HEK293T (cell line): ENCODE results near the gene GNB3.
A peak's percentile ranks its signal among the peaks of the same experiment; 100 is the strongest.

Experiments
- CTCF ChIA-PET: fragments of 350-600 bp; formaldehyde crosslinking; extraction: SDS; loops from one replicate; lab custom pipeline; 2021; ENCODE audit warnings: antibody characterized with exemption, inconsistent platforms; lab: Yijun Ruan, JAX
- POLR2A ChIA-PET: fragments of 350-600 bp; formaldehyde crosslinking; extraction: SDS; loops from one replicate; lab custom pipeline; 2020; ENCODE audit warnings: antibody characterized with exemption, inconsistent platforms; lab: Yijun Ruan, JAX
- DNase-seq: peaks from one replicate; pipeline ENCODE4 v3.0.0; 2012; ENCODE audit warnings: mixed read lengths; ENCODE audit errors: extremely low spot score
- ARNT ChIP-seq: fragments of 450-650 bp; IDR thresholded peaks from 2 replicates; pipeline ENCODE4 v1.6.1; 2017; ENCODE audit warnings: mild to moderate bottlenecking
- BHLHE40 ChIP-seq: fragments of 450-650 bp; IDR thresholded peaks from 2 replicates; pipeline ENCODE4 v1.6.1; 2016; ENCODE audit warnings: mild to moderate bottlenecking, moderate library complexity, borderline replicate concordance
- CTBP1 ChIP-seq: fragments of 450-650 bp; IDR thresholded peaks from 2 replicates; pipeline ENCODE4 v1.6.1; 2016; ENCODE audit warnings: borderline replicate concordance
- ELF4 ChIP-seq: fragments of 450-650 bp; IDR thresholded peaks from 2 replicates; pipeline ENCODE4 v1.6.1; 2017; ENCODE audit warnings: antibody characterized with exemption
- FOXA1 ChIP-seq: fragments of 450-650 bp; IDR thresholded peaks from 2 replicates; pipeline ENCODE4 v1.6.1; 2016; ENCODE audit warnings: mild to moderate bottlenecking
- FOXK2 ChIP-seq: fragments of 450-650 bp; IDR thresholded peaks from 2 replicates; pipeline ENCODE4 v1.6.1; 2016; ENCODE audit warnings: mild to moderate bottlenecking
- FOXM1 ChIP-seq: fragments of 450-650 bp; IDR thresholded peaks from 2 replicates; pipeline ENCODE4 v1.6.1; 2017; ENCODE audit warnings: mild to moderate bottlenecking, borderline replicate concordance
- HDGF ChIP-seq: fragments of 450-650 bp; IDR thresholded peaks from 2 replicates; pipeline ENCODE4 v1.6.1; 2017; ENCODE audit warnings: antibody characterized with exemption, borderline replicate concordance
- L3MBTL2 ChIP-seq: fragments of 450-650 bp; conservative IDR thresholded peaks from 2 replicates; pipeline ENCODE4 v1.6.1; 2016; ENCODE audit warnings: mild to moderate bottlenecking
- LEF1 ChIP-seq: fragments of 450-650 bp; IDR thresholded peaks from 2 replicates; pipeline ENCODE4 v1.6.1; 2017; ENCODE audit warnings: mild to moderate bottlenecking, borderline replicate concordance
- NFRKB ChIP-seq: fragments of 450-650 bp; IDR thresholded peaks from 2 replicates; pipeline ENCODE4 v1.6.1; 2016; ENCODE audit warnings: mild to moderate bottlenecking, moderate library complexity
- SP1 ChIP-seq: fragments of 450-650 bp; IDR thresholded peaks from 2 replicates; pipeline ENCODE4 v1.6.1; 2017
- SUZ12 ChIP-seq: fragments of 450-650 bp; IDR thresholded peaks from 2 replicates; pipeline ENCODE4 v1.6.1; 2016; ENCODE audit warnings: mild to moderate bottlenecking
- TARDBP ChIP-seq: fragments of 450-650 bp; IDR thresholded peaks from 2 replicates; pipeline ENCODE4 v1.6.1; 2016
- ZNF384 ChIP-seq: fragments of 450-650 bp; IDR thresholded peaks from 2 replicates; pipeline ENCODE4 v1.6.1; 2016
- TF ChIP-seq, protein P1 (sequence below): fragments of 450-650 bp; IDR thresholded peaks from 2 replicates; pipeline ENCODE4 v1.6.1; 2016

GNB3 gene

GRCh38 chr12:6796576-6796975, 44.1 kb upstream of the GNB3 start:
- CTCF ChIA-PET = interaction anchor here (0.6 to 1.4 kb wide), 2 partner anchors 13 to 18 kb away, joined by 4 to 8 read pairs; no protein-coding TSS in a partner anchor
- no peak for DNase-seq
- no peak for TF ChIP-seq SUZ12
- POLR2A ChIA-PET = interaction anchor here (1.1 to 2.0 kb wide), 3 partner anchors 30 to 44 kb away, joined by 3 to 10 read pairs (median 3); partner anchors contain the start of genes MLF2 and P3H3

- POLR2A ChIA-PET = no interaction called here
- no peak for DNase-seq
- TF ChIP-seq, protein P1, sequence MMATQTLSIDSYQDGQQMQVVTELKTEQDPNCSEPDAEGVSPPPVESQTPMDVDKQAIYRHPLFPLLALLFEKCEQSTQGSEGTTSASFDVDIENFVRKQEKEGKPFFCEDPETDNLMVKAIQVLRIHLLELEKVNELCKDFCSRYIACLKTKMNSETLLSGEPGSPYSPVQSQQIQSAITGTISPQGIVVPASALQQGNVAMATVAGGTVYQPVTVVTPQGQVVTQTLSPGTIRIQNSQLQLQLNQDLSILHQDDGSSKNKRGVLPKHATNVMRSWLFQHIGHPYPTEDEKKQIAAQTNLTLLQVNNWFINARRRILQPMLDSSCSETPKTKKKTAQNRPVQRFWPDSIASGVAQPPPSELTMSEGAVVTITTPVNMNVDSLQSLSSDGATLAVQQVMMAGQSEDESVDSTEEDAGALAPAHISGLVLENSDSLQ = peak; percentile 74
- no peak for TF ChIP-seq TARDBP
- CTCF ChIA-PET = no interaction called here
These were observed 41.6 kb upstream of the GNB3 start for GRCh38 chr12:6799147-6799546.

- no peak for DNase-seq
- no peak for TF ChIP-seq ZNF384
- TF ChIP-seq TARDBP = no peak
- TF ChIP-seq SP1 = no peak
- no peak for TF ChIP-seq NFRKB
- TF ChIP-seq FOXK2 = no peak
- TF ChIP-seq, protein P1 = no peak
- no peak for TF ChIP-seq ELF4
- TF ChIP-seq L3MBTL2 = no peak
- TF ChIP-seq FOXM1 = no peak
- TF ChIP-seq CTBP1 = no peak
- no peak for TF ChIP-seq SUZ12
- TF ChIP-seq LEF1 = no peak
- no peak for TF ChIP-seq HDGF
- TF ChIP-seq ARNT = no peak
- TF ChIP-seq BHLHE40 = no peak
- no peak for TF ChIP-seq FOXA1
- POLR2A ChIA-PET = no interaction called here
- CTCF ChIA-PET = interaction anchor here (0.6 to 0.7 kb wide), 2 partner anchors 65 to 92 kb away, joined by 3 to 4 read pairs; no protein-coding TSS in a partner anchor
These were observed 33.6 kb upstream of the GNB3 start for GRCh38 chr12:6807170-6807569.

DNA sequence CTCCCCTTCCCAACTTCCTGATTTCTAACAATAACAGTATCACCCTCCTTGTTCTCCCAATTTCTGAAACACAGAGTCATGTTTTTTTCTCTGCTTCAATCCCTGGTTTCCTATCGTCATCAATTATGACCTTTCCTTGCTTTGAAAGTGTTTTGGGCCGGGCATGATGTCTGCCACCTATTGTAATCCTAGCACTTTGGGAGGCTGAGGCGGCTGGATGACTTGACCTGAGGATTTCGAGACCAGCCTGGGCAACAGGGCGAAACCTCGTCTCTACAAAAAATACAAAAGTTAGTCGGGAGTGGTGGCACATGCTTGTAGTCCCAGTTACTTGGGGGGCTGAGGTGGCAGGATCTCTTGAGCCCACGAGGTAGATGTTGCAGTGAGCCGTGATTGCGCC, 31.7 kb upstream of the GNB3 start:
- TF ChIP-seq FOXM1 (no peak), SUZ12 (no peak), L3MBTL2 (no peak), LEF1 (no peak), BHLHE40 (no peak), ARNT (no peak), TARDBP (no peak), CTBP1 (no peak), HDGF (no peak), FOXK2 (no peak), FOXA1 (no peak), ZNF384 (no peak), SP1 (no peak), NFRKB (no peak), ELF4 (no peak)
- TF ChIP-seq, protein P1 = no peak
- ChIA-PET CTCF (interaction anchor here (0.6 kb wide), 1 partner anchor 55 kb away, joined by 3 read pairs; no protein-coding TSS in a partner anchor), POLR2A (interaction anchor here (1.4 kb wide), 1 partner anchor 20 kb away, joined by 4 read pairs; no protein-coding TSS in a partner anchor)
- no peak for DNase-seq

DNA sequence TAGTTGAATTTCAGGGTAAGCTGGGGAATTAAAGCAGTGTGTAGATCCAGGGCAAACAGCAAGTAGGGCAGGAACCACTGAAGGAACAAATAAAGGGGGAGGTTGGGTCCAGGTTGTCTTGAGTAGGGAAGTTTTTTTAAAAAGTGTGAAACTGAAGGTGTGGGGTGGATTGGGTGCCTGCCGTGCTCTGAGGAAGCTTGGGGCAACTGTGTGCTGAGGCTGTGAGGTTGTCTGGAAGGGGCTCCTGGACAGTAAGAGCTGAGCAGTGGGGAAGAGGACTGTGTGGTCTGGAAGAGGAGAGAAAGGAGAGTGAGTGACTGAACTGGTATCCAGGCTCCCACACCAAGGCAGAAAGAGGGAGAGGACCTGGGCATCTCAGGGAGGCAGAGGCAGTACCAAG, 30.0 kb upstream of the GNB3 start:
- DNase-seq = no peak
- ChIA-PET CTCF (no interaction called here), POLR2A (interaction anchor here (0.9 to 1.5 kb wide), 3 partner anchors 10 to 133 kb away, joined by 3 read pairs; partner anchors contain the start of genes C12orf57 and RNU7-1)
- TF ChIP-seq ELF4 (no peak), HDGF (no peak), FOXM1 (no peak), BHLHE40 (no peak), ARNT (no peak), LEF1 (no peak), L3MBTL2 (no peak), CTBP1 (no peak), SP1 (no peak), TARDBP (no peak), FOXA1 (no peak), NFRKB (no peak), FOXK2 (no peak), SUZ12 (no peak)
- TF ChIP-seq, protein P1 = no peak

- DNase-seq = no peak
- ChIA-PET POLR2A (interaction anchor here (0.9 to 2.5 kb wide), 3 partner anchors 47 to 89 kb away, joined by 3 to 13 read pairs (median 5); partner anchors contain the start of genes COPS7A, MLF2 and PTMS), CTCF (interaction anchor here (0.9 to 1.4 kb wide), 3 partner anchors 11 to 61 kb away, joined by 3 to 5 read pairs (median 3); partner anchors contain the start of gene MLF2)
- no peak for TF ChIP-seq ELF4
- TF ChIP-seq ARNT = no peak
- TF ChIP-seq SP1 = no peak
- TF ChIP-seq TARDBP = no peak
- TF ChIP-seq SUZ12 = no peak
- no peak for TF ChIP-seq FOXM1
- no peak for TF ChIP-seq FOXK2
- TF ChIP-seq L3MBTL2 = no peak
- TF ChIP-seq LEF1 = no peak
These were observed 27.4 kb upstream of the GNB3 start for GRCh38 chr12:6813363-6813762.
